Measurements from ENCODE around the gene NUP153. TPM values are rescaled to one million over a fixed set of nuclear protein-coding genes. Genes with fewer than 3 reads are reported as not detected.

Gene NUP153
- total and polyA plus RNA-seq, 2 of the 8 experiments (the other 6 are each of a cell fraction or from before 2014, with no cell fraction given), result 47.0 to 84.8 TPM

DNA sequence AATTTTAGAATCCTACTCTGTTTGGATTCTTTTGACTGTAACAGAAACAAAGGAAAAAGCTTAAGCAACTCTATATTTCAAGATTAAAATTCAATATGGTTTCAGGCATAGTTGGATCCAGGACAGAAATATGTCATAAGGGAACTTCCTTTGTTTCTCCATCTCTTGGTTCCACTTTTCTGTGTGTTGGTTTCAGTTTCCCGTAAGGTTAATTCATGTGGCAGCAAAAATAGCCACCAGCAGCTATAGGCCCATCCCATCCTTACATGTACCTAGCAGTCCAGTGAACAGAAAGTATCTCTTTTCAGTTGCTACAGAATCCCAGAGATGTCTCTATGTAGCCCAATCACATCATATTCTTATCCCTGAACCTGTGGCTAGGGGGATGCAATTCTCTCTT, 115.4 kb downstream of the NUP153 start (continued):
- TF ChIP-seq, protein P1, sequence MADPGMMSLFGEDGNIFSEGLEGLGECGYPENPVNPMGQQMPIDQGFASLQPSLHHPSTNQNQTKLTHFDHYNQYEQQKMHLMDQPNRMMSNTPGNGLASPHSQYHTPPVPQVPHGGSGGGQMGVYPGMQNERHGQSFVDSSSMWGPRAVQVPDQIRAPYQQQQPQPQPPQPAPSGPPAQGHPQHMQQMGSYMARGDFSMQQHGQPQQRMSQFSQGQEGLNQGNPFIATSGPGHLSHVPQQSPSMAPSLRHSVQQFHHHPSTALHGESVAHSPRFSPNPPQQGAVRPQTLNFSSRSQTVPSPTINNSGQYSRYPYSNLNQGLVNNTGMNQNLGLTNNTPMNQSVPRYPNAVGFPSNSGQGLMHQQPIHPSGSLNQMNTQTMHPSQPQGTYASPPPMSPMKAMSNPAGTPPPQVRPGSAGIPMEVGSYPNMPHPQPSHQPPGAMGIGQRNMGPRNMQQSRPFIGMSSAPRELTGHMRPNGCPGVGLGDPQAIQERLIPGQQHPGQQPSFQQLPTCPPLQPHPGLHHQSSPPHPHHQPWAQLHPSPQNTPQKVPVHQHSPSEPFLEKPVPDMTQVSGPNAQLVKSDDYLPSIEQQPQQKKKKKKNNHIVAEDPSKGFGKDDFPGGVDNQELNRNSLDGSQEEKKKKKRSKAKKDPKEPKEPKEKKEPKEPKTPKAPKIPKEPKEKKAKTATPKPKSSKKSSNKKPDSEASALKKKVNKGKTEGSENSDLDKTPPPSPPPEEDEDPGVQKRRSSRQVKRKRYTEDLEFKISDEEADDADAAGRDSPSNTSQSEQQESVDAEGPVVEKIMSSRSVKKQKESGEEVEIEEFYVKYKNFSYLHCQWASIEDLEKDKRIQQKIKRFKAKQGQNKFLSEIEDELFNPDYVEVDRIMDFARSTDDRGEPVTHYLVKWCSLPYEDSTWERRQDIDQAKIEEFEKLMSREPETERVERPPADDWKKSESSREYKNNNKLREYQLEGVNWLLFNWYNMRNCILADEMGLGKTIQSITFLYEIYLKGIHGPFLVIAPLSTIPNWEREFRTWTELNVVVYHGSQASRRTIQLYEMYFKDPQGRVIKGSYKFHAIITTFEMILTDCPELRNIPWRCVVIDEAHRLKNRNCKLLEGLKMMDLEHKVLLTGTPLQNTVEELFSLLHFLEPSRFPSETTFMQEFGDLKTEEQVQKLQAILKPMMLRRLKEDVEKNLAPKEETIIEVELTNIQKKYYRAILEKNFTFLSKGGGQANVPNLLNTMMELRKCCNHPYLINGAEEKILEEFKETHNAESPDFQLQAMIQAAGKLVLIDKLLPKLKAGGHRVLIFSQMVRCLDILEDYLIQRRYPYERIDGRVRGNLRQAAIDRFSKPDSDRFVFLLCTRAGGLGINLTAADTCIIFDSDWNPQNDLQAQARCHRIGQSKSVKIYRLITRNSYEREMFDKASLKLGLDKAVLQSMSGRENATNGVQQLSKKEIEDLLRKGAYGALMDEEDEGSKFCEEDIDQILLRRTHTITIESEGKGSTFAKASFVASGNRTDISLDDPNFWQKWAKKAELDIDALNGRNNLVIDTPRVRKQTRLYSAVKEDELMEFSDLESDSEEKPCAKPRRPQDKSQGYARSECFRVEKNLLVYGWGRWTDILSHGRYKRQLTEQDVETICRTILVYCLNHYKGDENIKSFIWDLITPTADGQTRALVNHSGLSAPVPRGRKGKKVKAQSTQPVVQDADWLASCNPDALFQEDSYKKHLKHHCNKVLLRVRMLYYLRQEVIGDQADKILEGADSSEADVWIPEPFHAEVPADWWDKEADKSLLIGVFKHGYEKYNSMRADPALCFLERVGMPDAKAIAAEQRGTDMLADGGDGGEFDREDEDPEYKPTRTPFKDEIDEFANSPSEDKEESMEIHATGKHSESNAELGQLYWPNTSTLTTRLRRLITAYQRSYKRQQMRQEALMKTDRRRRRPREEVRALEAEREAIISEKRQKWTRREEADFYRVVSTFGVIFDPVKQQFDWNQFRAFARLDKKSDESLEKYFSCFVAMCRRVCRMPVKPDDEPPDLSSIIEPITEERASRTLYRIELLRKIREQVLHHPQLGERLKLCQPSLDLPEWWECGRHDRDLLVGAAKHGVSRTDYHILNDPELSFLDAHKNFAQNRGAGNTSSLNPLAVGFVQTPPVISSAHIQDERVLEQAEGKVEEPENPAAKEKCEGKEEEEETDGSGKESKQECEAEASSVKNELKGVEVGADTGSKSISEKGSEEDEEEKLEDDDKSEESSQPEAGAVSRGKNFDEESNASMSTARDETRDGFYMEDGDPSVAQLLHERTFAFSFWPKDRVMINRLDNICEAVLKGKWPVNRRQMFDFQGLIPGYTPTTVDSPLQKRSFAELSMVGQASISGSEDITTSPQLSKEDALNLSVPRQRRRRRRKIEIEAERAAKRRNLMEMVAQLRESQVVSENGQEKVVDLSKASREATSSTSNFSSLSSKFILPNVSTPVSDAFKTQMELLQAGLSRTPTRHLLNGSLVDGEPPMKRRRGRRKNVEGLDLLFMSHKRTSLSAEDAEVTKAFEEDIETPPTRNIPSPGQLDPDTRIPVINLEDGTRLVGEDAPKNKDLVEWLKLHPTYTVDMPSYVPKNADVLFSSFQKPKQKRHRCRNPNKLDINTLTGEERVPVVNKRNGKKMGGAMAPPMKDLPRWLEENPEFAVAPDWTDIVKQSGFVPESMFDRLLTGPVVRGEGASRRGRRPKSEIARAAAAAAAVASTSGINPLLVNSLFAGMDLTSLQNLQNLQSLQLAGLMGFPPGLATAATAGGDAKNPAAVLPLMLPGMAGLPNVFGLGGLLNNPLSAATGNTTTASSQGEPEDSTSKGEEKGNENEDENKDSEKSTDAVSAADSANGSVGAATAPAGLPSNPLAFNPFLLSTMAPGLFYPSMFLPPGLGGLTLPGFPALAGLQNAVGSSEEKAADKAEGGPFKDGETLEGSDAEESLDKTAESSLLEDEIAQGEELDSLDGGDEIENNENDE (IDR thresholded peaks at IDR 0.05; ENCODE audit: insufficient replicate concordance, low read length), result no peak
- TF ChIP-seq POLR2AphosphoS5 (IDR thresholded peaks at IDR 0.05; ENCODE audit: low read depth, low read length) (no peak), SRF (IDR thresholded peaks at IDR 0.05; ENCODE audit: low read depth, low read length) (no peak), YY1 (IDR thresholded peaks at IDR 0.05; ENCODE audit: low read depth, low read length) (no peak), SAP30 (IDR thresholded peaks at IDR 0.05; ENCODE audit: insufficient read depth, insufficient replicate concordance, low read length) (no peak)
